Measurements from ENCODE around the gene ABCC4. TPM values are rescaled to one million over a fixed set of nuclear protein-coding genes. Genes with fewer than 3 reads are reported as not detected.

Gene ABCC4
- total and polyA plus RNA-seq, 2 experiments from 2014 or later, result 4.3 to 12.2 TPM

- Histone ChIP-seq H3K36me3 (ENCODE audit: insufficient read depth) (no peaks in the 10 kb centered on the region), H3K4me3 (0 out of 2 replicates have a peak overlapping the region, but pooled peaks have one; percentile 2), H3K27ac (ENCODE audit: low read depth) (no peak overlapping the region), H3K4me1 (ENCODE audit: insufficient read depth) (peaks cover 25% of the 10 kb centered on the region), H3K79me2 (replicated peaks; ENCODE audit: insufficient read depth) (no peaks in the 10 kb centered on the region), H2AFZ (no peak overlapping the region), H3K9me2 (ENCODE audit: insufficient read depth) (no peaks in the 10 kb centered on the region), H3F3A (replicated peaks; ENCODE audit: low read depth) (no peaks in the 10 kb centered on the region), H3K27me3 (ENCODE audit: insufficient read depth) (peaks cover 14% of the 10 kb centered on the region; the same call in 1 of the 2 replicates), H3K4me2 (peak overlapping the region; percentile 39), H4K20me1 (replicated peaks; ENCODE audit: insufficient read depth) (no peaks in the 10 kb centered on the region)
- DNase-seq (ENCODE audit: low spot score), result peak; percentile 41
- ATAC-seq, result peak; percentile 57; the same call in 2 of the 3 replicates
- H3K36me3 Mint-ChIP-seq (ENCODE audit: low read depth), result no peaks in the 10 kb centered on the region
- H3K4me1 Mint-ChIP-seq, result peaks cover 29% of the 10 kb centered on the region
- H3K27ac Mint-ChIP-seq, result no peak overlapping the region
- no peaks in the 10 kb centered on the region for H3K9me3 Mint-ChIP-seq
- peak; percentile 93 for TF ChIP-seq NANOG (IDR thresholded peaks at IDR 0.05; ENCODE audit: borderline replicate concordance)
- no peak for TF ChIP-seq ZNF462 (CRISPR knock-in tag; IDR thresholded peaks at IDR 0.05)
- TF ChIP-seq CREB1 (CRISPR knock-in tag; IDR thresholded peaks at IDR 0.05; ENCODE audit: low read depth), result no peak
- H3K27me3 Mint-ChIP-seq (ENCODE audit: insufficient read depth, low read depth, poor library complexity), result peaks cover 3% of the 10 kb centered on the region
- H3K4me3 Mint-ChIP-seq, result peak overlapping the region; percentile 15; the same call in 1 of the 3 replicates
Measured at GRCh38 chr13:95153647-95154412, 147.4 kb downstream of the ABCC4 start.

GRCh38 chr13:95151942-95152587 is 149.2 kb downstream of the ABCC4 start:
- Mint-ChIP-seq H3K4me1 (peaks cover 29% of the 10 kb centered on the region), H3K27ac (no peak overlapping the region), H3K9me3 (no peaks in the 10 kb centered on the region), H3K4me3 (no peak overlapping the region), H3K36me3 (ENCODE audit: low read depth) (no peaks in the 10 kb centered on the region), H3K27me3 (ENCODE audit: insufficient read depth, low read depth, poor library complexity) (peaks cover 3% of the 10 kb centered on the region)
- DNase-seq (ENCODE audit: low spot score), result no peak
- no peaks in the 10 kb centered on the region for H3F3A ChIP-seq (replicated peaks; ENCODE audit: low read depth)
- peaks cover 25% of the 10 kb centered on the region for H3K4me1 ChIP-seq (ENCODE audit: insufficient read depth)
- no peaks in the 10 kb centered on the region for H3K9me2 ChIP-seq (ENCODE audit: insufficient read depth)
- H3K27me3 ChIP-seq (ENCODE audit: insufficient read depth), result peaks cover 14% of the 10 kb centered on the region; the same call in 1 of the 2 replicates
- H3K36me3 ChIP-seq (ENCODE audit: insufficient read depth), result no peaks in the 10 kb centered on the region
- H3K79me2 ChIP-seq (replicated peaks; ENCODE audit: insufficient read depth), result no peaks in the 10 kb centered on the region
- no peak for ATAC-seq
- H4K20me1 ChIP-seq (replicated peaks; ENCODE audit: insufficient read depth), result no peaks in the 10 kb centered on the region
- no peak overlapping the region for H3K27ac ChIP-seq (ENCODE audit: low read depth)
- H3K4me3 ChIP-seq, result no peak overlapping the region
- H2AFZ ChIP-seq, result no peak overlapping the region
- H3K4me2 ChIP-seq, result no peak overlapping the region
- TF ChIP-seq ZNF462 (CRISPR knock-in tag; IDR thresholded peaks at IDR 0.05), result no peak
